Subcutaneous abdominal adipose tissue (tissue), 5 donors: ENCODE results near the gene OPN1MW.
"Not testable (repeated sequence)": the region's sequence is repeated elsewhere in the genome, so short reads cannot be mapped to it uniquely, and the experiment has no call there.

ENCODE experiments used
- H3K27ac ChIP-seq: one replicate; pipeline ENCODE4 v1.7.0; 2013; ENCODE audit warnings: low read depth, mild to moderate bottlenecking, inconsistent platforms, low read length, moderate library complexity
- H3K27me3 ChIP-seq, 5 donors: one replicate each; pipeline ENCODE4 v1.7.0; 2013; ENCODE audit warnings: low read length in 5 of 5, inconsistent platforms in 1 of 5; ENCODE audit not compliant: control insufficient read depth in 5 of 5, insufficient read depth in 4 of 5
- H3K36me3 ChIP-seq, 5 donors: one replicate each; pipeline ENCODE4 v1.7.0; 2013; ENCODE audit warnings: low read length in 5 of 5; ENCODE audit not compliant: control insufficient read depth in 5 of 5, insufficient read depth in 5 of 5
- H3K4me1 ChIP-seq, 5 donors: one replicate each; pipeline ENCODE4 v1.7.0; 2013; ENCODE audit warnings: low read length in 5 of 5, mild to moderate bottlenecking in 3 of 5, moderate library complexity in 1 of 5; ENCODE audit not compliant: control insufficient read depth in 5 of 5, insufficient read depth in 5 of 5
- H3K4me3 ChIP-seq, 5 donors: one replicate each; pipeline ENCODE4 v1.7.0; 2013; ENCODE audit warnings: low read length in 5 of 5, low read depth in 1 of 5
- H3K9ac ChIP-seq, 5 donors: one replicate each; pipeline ENCODE4 v1.7.0; 2013; ENCODE audit warnings: low read length in 5 of 5, mild to moderate bottlenecking in 4 of 5, moderate library complexity in 3 of 5
- H3K9me3 ChIP-seq, 5 donors: one replicate each; pipeline ENCODE4 v1.7.0; 2013; ENCODE audit warnings: low read length in 5 of 5; ENCODE audit not compliant: control insufficient read depth in 5 of 5
- donor health status: healthy.
- donor health status: healthy.
- donor health status: healthy.
- donor health status: healthy.
- donor health status: healthy.

The OPN1MW gene

GRCh38 chrX:154182296-154182695 is at the start of gene OPN1MW:
TSS of gene OPN1MW (plus strand) at chrX:154182596. CDS start at chrX:154182678, 82 bp downstream.
- H3K36me3 ChIP-seq, H3K4me1 ChIP-seq, H3K27ac ChIP-seq, H3K9me3 ChIP-seq, H3K9ac ChIP-seq, H3K4me3 ChIP-seq, H3K27me3 ChIP-seq: not testable (repeated sequence)

GRCh38 chrX:154135458-154136229 is 46.8 kb upstream of the OPN1MW start:
- Histone ChIP-seq H3K36me3 (no peaks in the 10 kb centered on the region), H3K4me1 (peaks cover 0 to 7% (median 1%) of the 10 kb centered on the region in 5 donors), H3K27me3 (peaks cover 0 to 10% (median 2%) of the 10 kb centered on the region in 5 donors), H3K4me3 (no peak overlapping the region), H3K27ac (no peak overlapping the region), H3K9me3 (peaks cover 0 to 4% (median 0%) of the 10 kb centered on the region in 5 donors), H3K9ac (no peak overlapping the region)

GRCh38 chrX:154136627-154137161 is 45.7 kb upstream of the OPN1MW start:
- H3K27me3 ChIP-seq, result peaks cover 0 to 10% (median 2%) of the 10 kb centered on the region in 5 donors
- H3K4me3 ChIP-seq, result peak overlapping the region in 3 of 5 donors; percentile 35 to 47 (median 40)
- H3K36me3 ChIP-seq, result no peaks in the 10 kb centered on the region
- H3K4me1 ChIP-seq, result peaks cover 0 to 7% (median 1%) of the 10 kb centered on the region in 5 donors
- peaks cover 0 to 4% (median 0%) of the 10 kb centered on the region in 5 donors for H3K9me3 ChIP-seq
- H3K9ac ChIP-seq, result peak overlapping the region in 2 of 5 donors; percentile 47 to 56
- H3K27ac ChIP-seq, result peak overlapping the region; percentile 30

GRCh38 chrX:154138857-154139256 is 43.5 kb upstream of the OPN1MW start:
- Histone ChIP-seq H3K36me3 (no peaks in the 10 kb centered on the region), H3K27ac (no peak overlapping the region), H3K4me3 (no peak overlapping the region), H3K9ac (no peak overlapping the region), H3K27me3 (peaks cover 0 to 12% (median 6%) of the 10 kb centered on the region in 5 donors), H3K4me1 (peaks cover 0 to 7% (median 1%) of the 10 kb centered on the region in 5 donors), H3K9me3 (peaks cover 0 to 4% (median 0%) of the 10 kb centered on the region in 5 donors)

- Histone ChIP-seq H3K9me3 (peaks cover 0 to 4% (median 0%) of the 10 kb centered on the region in 5 donors), H3K4me1 (peaks cover 0 to 7% (median 1%) of the 10 kb centered on the region in 5 donors), H3K36me3 (no peaks in the 10 kb centered on the region), H3K27ac (no peak overlapping the region), H3K4me3 (no peak overlapping the region), H3K9ac (no peak overlapping the region), H3K27me3 (peaks cover 0 to 12% (median 6%) of the 10 kb centered on the region in 5 donors)
These were observed 42.2 kb upstream of the OPN1MW start for GRCh38 chrX:154140206-154140605.

- Histone ChIP-seq H3K4me1 (peaks cover 0 to 7% (median under 1%) of the 10 kb centered on the region in 5 donors), H3K27ac (no peak overlapping the region), H3K9me3 (peaks cover 0 to 4% (median 0%) of the 10 kb centered on the region in 5 donors), H3K36me3 (no peaks in the 10 kb centered on the region), H3K9ac (no peak overlapping the region), H3K27me3 (peaks cover 0 to 7% (median 6%) of the 10 kb centered on the region in 5 donors), H3K4me3 (no peak overlapping the region)
These were observed 41.7 kb upstream of the OPN1MW start for GRCh38 chrX:154140742-154141141.

GRCh38 chrX:154142386-154142785 is 40.0 kb upstream of the OPN1MW start:
- Histone ChIP-seq H3K9ac (no peak overlapping the region), H3K36me3 (no peaks in the 10 kb centered on the region), H3K27ac (no peak overlapping the region), H3K27me3 (peaks cover 0 to 7% (median 4%) of the 10 kb centered on the region in 5 donors), H3K9me3 (peaks cover 0 to 4% (median 0%) of the 10 kb centered on the region in 5 donors), H3K4me3 (no peak overlapping the region), H3K4me1 (no peaks in the 10 kb centered on the region)

- Histone ChIP-seq H3K27me3 (peaks cover 0 to 7% (median 4%) of the 10 kb centered on the region in 5 donors), H3K4me3 (no peak overlapping the region), H3K9me3 (peaks cover 0 to 4% (median 0%) of the 10 kb centered on the region in 5 donors), H3K27ac (no peak overlapping the region), H3K9ac (no peak overlapping the region), H3K36me3 (no peaks in the 10 kb centered on the region), H3K4me1 (no peaks in the 10 kb centered on the region)
These were observed 39.2 kb upstream of the OPN1MW start for GRCh38 chrX:154142950-154143745.

- not testable (repeated sequence) for H3K9ac ChIP-seq, H3K4me3 ChIP-seq, H3K27me3 ChIP-seq, H3K9me3 ChIP-seq, H3K4me1 ChIP-seq, H3K36me3 ChIP-seq, H3K27ac ChIP-seq
These were observed 38.4 kb upstream of the OPN1MW start, which contains the start of gene OPN1LW for GRCh38 chrX:154144010-154144409. TSS of gene OPN1LW (plus strand) at chrX:154144243. CDS start at chrX:154144284, 41 bp downstream.
